ENCODE measurements around the gene TMCO1. TPM values are rescaled to one million over a fixed set of nuclear protein-coding genes. Genes with fewer than 3 reads are reported as not detected.

TMCO1 gene
- total RNA-seq, 1 experiment from 2014 or later = 70.1 TPM

DNA sequence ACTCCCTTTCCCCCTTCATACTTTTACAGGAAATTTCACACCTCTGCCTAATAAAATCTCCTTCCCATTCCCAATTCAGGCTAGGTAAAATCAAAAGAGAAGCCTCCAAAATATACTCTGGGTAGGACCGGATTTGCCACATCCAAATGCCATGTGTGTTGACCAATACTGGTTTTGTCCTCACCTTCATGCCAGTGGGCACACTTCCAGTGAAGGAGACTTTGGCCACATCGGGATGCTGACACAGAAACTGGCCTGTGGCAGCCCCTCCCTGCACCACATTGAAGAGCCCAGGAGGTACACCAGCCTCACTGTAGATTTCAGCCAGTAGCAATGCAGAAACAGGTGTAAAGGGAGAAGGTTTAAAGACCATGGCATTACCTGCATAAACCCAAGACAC lies 88.4 kb downstream of the TMCO1 start:
- no peaks in the 10 kb centered on the region for H3K4me1 ChIP-seq (ENCODE audit: insufficient read depth, low read length)
- H2BK12ac ChIP-seq (ENCODE audit: insufficient read length, low read depth, low read length) = no peak overlapping the region
- no peak overlapping the region for H3K9ac ChIP-seq (ENCODE audit: extremely low read depth, insufficient read length, low read length)
- H4K5ac ChIP-seq (ENCODE audit: insufficient read length, low read depth, low read length) = no peak overlapping the region
- H3K23me2 ChIP-seq (ENCODE audit: insufficient read length, low read depth, low read length, poor library complexity, severe bottlenecking) = no peaks in the 10 kb centered on the region
- Mint-ChIP-seq H3K27ac (no peak overlapping the region), H3K4me1 (no peaks in the 10 kb centered on the region), H3K36me3 (ENCODE audit: insufficient read depth in 1 of 3, low read depth in 3 of 3) (peaks cover 37 to 68% (median 63%) of the 10 kb centered on the region in 3 experiments; a peak in 6 of 7 replicates), H3K9me3 (peaks cover 2 to 5% of the 10 kb centered on the region in 2 experiments; a peak in 3 of 5 replicates), H3K27me3 (ENCODE audit: low read depth) (no peaks in the 10 kb centered on the region), H3K4me3 (no peak overlapping the region)
- H3K23ac ChIP-seq (ENCODE audit: insufficient read length, low read depth, low read length) = no peak overlapping the region
- H3K27ac ChIP-seq (ENCODE audit: insufficient read length, low read depth, low read length) = no peak overlapping the region
- H2BK20ac ChIP-seq (ENCODE audit: low read depth, low read length, poor library complexity, severe bottlenecking) = no peak overlapping the region
- H2BK15ac ChIP-seq (ENCODE audit: low read depth, low read length) = no peak overlapping the region
- H3K4me2 ChIP-seq (ENCODE audit: insufficient read depth, insufficient read length, low read length) = no peak overlapping the region
- H3K9me3 ChIP-seq (ENCODE audit: control insufficient read depth, low read depth, low read length) = no peaks in the 10 kb centered on the region
- H2BK5ac ChIP-seq (ENCODE audit: insufficient read length, low read length) = no peak overlapping the region
- no peak overlapping the region for H3K4ac ChIP-seq (ENCODE audit: low read depth, low read length)
- DNase-seq = no peak
- TF ChIP-seq, protein P1, sequence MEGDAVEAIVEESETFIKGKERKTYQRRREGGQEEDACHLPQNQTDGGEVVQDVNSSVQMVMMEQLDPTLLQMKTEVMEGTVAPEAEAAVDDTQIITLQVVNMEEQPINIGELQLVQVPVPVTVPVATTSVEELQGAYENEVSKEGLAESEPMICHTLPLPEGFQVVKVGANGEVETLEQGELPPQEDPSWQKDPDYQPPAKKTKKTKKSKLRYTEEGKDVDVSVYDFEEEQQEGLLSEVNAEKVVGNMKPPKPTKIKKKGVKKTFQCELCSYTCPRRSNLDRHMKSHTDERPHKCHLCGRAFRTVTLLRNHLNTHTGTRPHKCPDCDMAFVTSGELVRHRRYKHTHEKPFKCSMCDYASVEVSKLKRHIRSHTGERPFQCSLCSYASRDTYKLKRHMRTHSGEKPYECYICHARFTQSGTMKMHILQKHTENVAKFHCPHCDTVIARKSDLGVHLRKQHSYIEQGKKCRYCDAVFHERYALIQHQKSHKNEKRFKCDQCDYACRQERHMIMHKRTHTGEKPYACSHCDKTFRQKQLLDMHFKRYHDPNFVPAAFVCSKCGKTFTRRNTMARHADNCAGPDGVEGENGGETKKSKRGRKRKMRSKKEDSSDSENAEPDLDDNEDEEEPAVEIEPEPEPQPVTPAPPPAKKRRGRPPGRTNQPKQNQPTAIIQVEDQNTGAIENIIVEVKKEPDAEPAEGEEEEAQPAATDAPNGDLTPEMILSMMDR (conservative IDR thresholded peaks at IDR 0.05) = no peak
- no CpG with 5 or more reads among the region's 2 CpGs for WGBS (ENCODE audit: extremely low coverage, insufficient read length, low lambda C conversion rate)
- no peaks in the 10 kb centered on the region for H3K79me2 ChIP-seq (ENCODE audit: insufficient read depth, low read length)
- H2AK5ac ChIP-seq (ENCODE audit: insufficient read length, low read length) = no peak overlapping the region
- no peaks in the 10 kb centered on the region for H4K20me1 ChIP-seq (ENCODE audit: control insufficient read depth, insufficient read depth, insufficient read length)
- H3K79me1 ChIP-seq (ENCODE audit: insufficient read depth, low read depth, low read length, poor library complexity, severe bottlenecking) = no peaks in the 10 kb centered on the region
- no peaks in the 10 kb centered on the region for H3K27me3 ChIP-seq (ENCODE audit: insufficient read depth, low read length)
- H2BK120ac ChIP-seq (ENCODE audit: low read depth, low read length, poor library complexity, severe bottlenecking) = no peak overlapping the region
- no peak overlapping the region for H3T11ph ChIP-seq (ENCODE audit: low read length)
- no peak overlapping the region for H3K56ac ChIP-seq (ENCODE audit: insufficient read length, low read depth, low read length)
- no peak overlapping the region for H3K18ac ChIP-seq (ENCODE audit: insufficient read length, low read depth, low read length)
- no peak overlapping the region for H4K91ac ChIP-seq (ENCODE audit: insufficient read length, low read depth, low read length)
- H2AFZ ChIP-seq (ENCODE audit: low read length) = no peak overlapping the region
- no peak overlapping the region for H4K8ac ChIP-seq (replicated peaks; ENCODE audit: insufficient read length, low read depth, low read length)
- no peak overlapping the region for H3K14ac ChIP-seq (ENCODE audit: insufficient read depth, low read length)
